ENCODE measurements around the gene DGKI.

Gene DGKI

GRCh38 chr7:137772316-137772715, 74.5 kb downstream of the DGKI start:
- no peaks in the 10 kb centered on the region for H3K9me2 ChIP-seq (replicated peaks; ENCODE audit: insufficient read depth, low read length)
- no peak overlapping the region for H3K4me2 ChIP-seq (ENCODE audit: low read depth, low read length, poor library complexity, severe bottlenecking)
- H3K79me2 ChIP-seq (ENCODE audit: insufficient read depth, low read length): no peaks in the 10 kb centered on the region
- H3K36me3 ChIP-seq (ENCODE audit: low read length): no peaks in the 10 kb centered on the region
- H3K9ac ChIP-seq (ENCODE audit: low read length): no peak overlapping the region
- no peak overlapping the region for H2AFZ ChIP-seq (ENCODE audit: low read depth, low read length, severe bottlenecking)
- H3K27ac ChIP-seq (ENCODE audit: low read depth, low read length): no peak overlapping the region
- H3K4me3 ChIP-seq (ENCODE audit: insufficient read depth, low read length, poor library complexity, severe bottlenecking): no peak overlapping the region
- no peak for TF ChIP-seq CTCF (IDR thresholded peaks at IDR 0.05; ENCODE audit: insufficient read depth, low read length, poor library complexity, severe bottlenecking)
- TF ChIP-seq EZH2phosphoT487 (conservative IDR thresholded peaks at IDR 0.05; ENCODE audit: low read length): no peak
- H3K9me3 ChIP-seq (ENCODE audit: insufficient read depth, low read length): no peaks in the 10 kb centered on the region
- H3F3A ChIP-seq (ENCODE audit: insufficient read depth): no peaks in the 10 kb centered on the region
- no peaks in the 10 kb centered on the region for H3K27me3 ChIP-seq (ENCODE audit: low read length)
- no peaks in the 10 kb centered on the region for H4K20me1 ChIP-seq (ENCODE audit: low read depth, low read length)

GRCh38 chr7:137771679-137772078, 75.1 kb downstream of the DGKI start:
- Histone ChIP-seq H3K4me2 (ENCODE audit: low read depth, low read length, poor library complexity, severe bottlenecking) (no peak overlapping the region), H4K20me1 (ENCODE audit: low read depth, low read length) (no peaks in the 10 kb centered on the region), H3K27ac (ENCODE audit: low read depth, low read length) (no peak overlapping the region), H3K4me3 (ENCODE audit: insufficient read depth, low read length, poor library complexity, severe bottlenecking) (no peak overlapping the region), H3K27me3 (ENCODE audit: low read length) (no peaks in the 10 kb centered on the region), H3K9me3 (ENCODE audit: insufficient read depth, low read length) (no peaks in the 10 kb centered on the region), H2AFZ (ENCODE audit: low read depth, low read length, severe bottlenecking) (no peak overlapping the region), H3K79me2 (ENCODE audit: insufficient read depth, low read length) (no peaks in the 10 kb centered on the region), H3F3A (ENCODE audit: insufficient read depth) (no peaks in the 10 kb centered on the region), H3K9ac (ENCODE audit: low read length) (no peak overlapping the region), H3K36me3 (ENCODE audit: low read length) (no peaks in the 10 kb centered on the region), H3K9me2 (replicated peaks; ENCODE audit: insufficient read depth, low read length) (no peaks in the 10 kb centered on the region)
- no peak for TF ChIP-seq CTCF (IDR thresholded peaks at IDR 0.05; ENCODE audit: insufficient read depth, low read length, poor library complexity, severe bottlenecking)
- TF ChIP-seq EZH2phosphoT487 (conservative IDR thresholded peaks at IDR 0.05; ENCODE audit: low read length): no peak

- Histone ChIP-seq H3K9me2 (replicated peaks; ENCODE audit: insufficient read depth, low read length) (no peaks in the 10 kb centered on the region), H3K9me3 (ENCODE audit: insufficient read depth, low read length) (no peaks in the 10 kb centered on the region), H2AFZ (ENCODE audit: low read depth, low read length, severe bottlenecking) (no peak overlapping the region), H3K36me3 (ENCODE audit: low read length) (no peaks in the 10 kb centered on the region), H3F3A (ENCODE audit: insufficient read depth) (no peaks in the 10 kb centered on the region), H4K20me1 (ENCODE audit: low read depth, low read length) (no peaks in the 10 kb centered on the region), H3K27me3 (ENCODE audit: low read length) (no peaks in the 10 kb centered on the region), H3K9ac (ENCODE audit: low read length) (no peak overlapping the region), H3K79me2 (ENCODE audit: insufficient read depth, low read length) (no peaks in the 10 kb centered on the region), H3K4me3 (ENCODE audit: insufficient read depth, low read length, poor library complexity, severe bottlenecking) (no peak overlapping the region), H3K4me2 (ENCODE audit: low read depth, low read length, poor library complexity, severe bottlenecking) (no peak overlapping the region), H3K27ac (ENCODE audit: low read depth, low read length) (no peak overlapping the region)
- TF ChIP-seq EZH2phosphoT487 (conservative IDR thresholded peaks at IDR 0.05; ENCODE audit: low read length): no peak
- no peak for TF ChIP-seq CTCF (IDR thresholded peaks at IDR 0.05; ENCODE audit: insufficient read depth, low read length, poor library complexity, severe bottlenecking)
These were observed 75.5 kb downstream of the DGKI start for GRCh38 chr7:137771273-137771672.
